Mesendoderm (in vitro differentiated cells): ENCODE measurements around the gene XXYLT1.

Experiments
- DNase-seq: peaks from one replicate; pipeline ENCODE4 v3.0.0; 2013
- H2AK5ac ChIP-seq: 2 replicates; pipeline ENCODE4 v1.6.1; 2013; ENCODE audit warnings: low read length, inconsistent platforms
- H2BK120ac ChIP-seq: 2 replicates; pipeline ENCODE4 v1.6.1; 2013; ENCODE audit warnings: low read depth, mild to moderate bottlenecking, low read length, moderate library complexity, mixed read lengths
- H2BK15ac ChIP-seq: replicated peaks from 2 replicates; pipeline ENCODE4 v1.6.1; 2013; ENCODE audit warnings: low read depth, mild to moderate bottlenecking, moderate library complexity
- H2BK5ac ChIP-seq: 2 replicates; pipeline ENCODE4 v1.6.1; 2013; ENCODE audit warnings: low read length, inconsistent platforms
- H3K18ac ChIP-seq: 2 replicates; pipeline ENCODE4 v1.6.1; 2013; ENCODE audit warnings: mild to moderate bottlenecking, low read length, mixed read lengths
- H3K23ac ChIP-seq: one replicate; pipeline ENCODE4 v1.6.1; 2013; ENCODE audit warnings: low read length
- H3K27ac ChIP-seq: 2 replicates; pipeline ENCODE4 v1.5.1; 2013; ENCODE audit warnings: low read depth, mild to moderate bottlenecking, inconsistent platforms, low read length, moderate library complexity
- H3K27me3 ChIP-seq: 2 replicates; pipeline ENCODE4 v1.6.1; 2013; ENCODE audit warnings: low read length, control low read depth, mild to moderate bottlenecking, inconsistent platforms; ENCODE audit not compliant: insufficient read depth, poor library complexity
- H3K36me3 ChIP-seq: 2 replicates; pipeline ENCODE4 v1.6.1; 2013; ENCODE audit warnings: low read length, inconsistent platforms; ENCODE audit not compliant: control insufficient read depth, insufficient read depth
- H3K4ac ChIP-seq: one replicate; pipeline ENCODE4 v1.6.1; 2013; ENCODE audit warnings: low read depth, mild to moderate bottlenecking, low read length, moderate library complexity
- H3K4me1 ChIP-seq: 2 replicates; pipeline ENCODE4 v1.6.1; 2013; ENCODE audit warnings: low read depth, low read length, inconsistent platforms; ENCODE audit not compliant: control insufficient read depth
- H3K4me2 ChIP-seq: 2 replicates; pipeline ENCODE4 v1.6.1; 2013; ENCODE audit warnings: low read length
- H3K4me3 ChIP-seq: 2 replicates; pipeline ENCODE4 v1.5.1; 2013; ENCODE audit warnings: mild to moderate bottlenecking, low read length
- H3K56ac ChIP-seq: one replicate; pipeline ENCODE4 v1.6.1; 2013; ENCODE audit warnings: low read length
- H3K79me1 ChIP-seq: 2 replicates; pipeline ENCODE4 v1.6.1; 2013; ENCODE audit warnings: low read length, inconsistent platforms
- H3K79me2 ChIP-seq: 2 replicates; pipeline ENCODE4 v1.6.1; 2013; ENCODE audit warnings: mild to moderate bottlenecking, low read length; ENCODE audit not compliant: control insufficient read depth, insufficient read depth
- H3K9ac ChIP-seq: 2 replicates; pipeline ENCODE4 v1.6.1; 2013; ENCODE audit warnings: low read length, inconsistent platforms
- H4K5ac ChIP-seq: one replicate; pipeline ENCODE4 v1.6.1; 2013; ENCODE audit warnings: low read length
- H4K8ac ChIP-seq: one replicate; pipeline ENCODE4 v1.6.1; 2013; ENCODE audit warnings: low read depth, mild to moderate bottlenecking, control low read depth, low read length, moderate library complexity
- WGBS: extraction: QIAGEN DNeasy Blood & Tissue Kit; methylation state at CpG from one replicate; pipeline ENCODE4 v1.1.7; 2013; ENCODE audit warnings: low lambda C conversion rate, missing lambda C conversion rate; ENCODE audit not compliant: insufficient coverage; ENCODE audit errors: extremely low coverage; 5-methylcytosine and 5-hydroxymethylcytosine counted together

The XXYLT1 gene

GRCh38 chr3:195200010-195200822, 70.7 kb downstream of the XXYLT1 start:
- Histone ChIP-seq H2AK5ac (no peak overlapping the region), H3K9ac (no peak overlapping the region), H3K4me1 (peaks cover 9% of the 10 kb centered on the region), H2BK15ac (no peak overlapping the region), H3K56ac (no peak overlapping the region), H4K8ac (no peak overlapping the region), H3K27ac (no peak overlapping the region), H3K79me1 (peaks cover 23% of the 10 kb centered on the region), H3K4ac (no peak overlapping the region), H4K5ac (no peak overlapping the region), H2BK5ac (no peak overlapping the region), H3K4me2 (no peak overlapping the region), H3K79me2 (peaks cover 13% of the 10 kb centered on the region), H3K23ac (no peak overlapping the region), H3K18ac (no peak overlapping the region), H2BK120ac (no peak overlapping the region), H3K4me3 (no peak overlapping the region), H3K36me3 (no peaks in the 10 kb centered on the region), H3K27me3 (no peaks in the 10 kb centered on the region)
- WGBS, result no CpG with 5 or more reads among the region's 14 CpGs
- no peak for DNase-seq

GRCh38 chr3:195198426-195199346, 72.3 kb downstream of the XXYLT1 start:
- Histone ChIP-seq H3K4ac (no peak overlapping the region), H3K27ac (no peak overlapping the region), H3K36me3 (no peaks in the 10 kb centered on the region), H3K18ac (no peak overlapping the region), H3K27me3 (no peaks in the 10 kb centered on the region), H3K4me2 (no peak overlapping the region), H2AK5ac (no peak overlapping the region), H4K8ac (no peak overlapping the region), H3K79me2 (peaks cover 14% of the 10 kb centered on the region), H3K9ac (no peak overlapping the region), H3K56ac (no peak overlapping the region), H3K4me1 (peaks cover 5% of the 10 kb centered on the region), H4K5ac (no peak overlapping the region), H3K4me3 (no peak overlapping the region), H3K79me1 (peaks cover 20% of the 10 kb centered on the region), H2BK15ac (no peak overlapping the region), H2BK5ac (no peak overlapping the region), H3K23ac (no peak overlapping the region), H2BK120ac (no peak overlapping the region)
- no peak for DNase-seq
- WGBS, result no CpG with 5 or more reads among the region's 19 CpGs

- no CpG with 5 or more reads among the region's 11 CpGs for WGBS
- Histone ChIP-seq H3K27ac (no peak overlapping the region), H3K79me2 (peaks cover 12% of the 10 kb centered on the region), H2BK5ac (no peak overlapping the region), H3K23ac (no peak overlapping the region), H3K9ac (no peak overlapping the region), H3K56ac (no peak overlapping the region), H3K4me2 (no peak overlapping the region), H3K4me1 (peaks cover 3% of the 10 kb centered on the region), H3K4me3 (no peak overlapping the region), H3K36me3 (no peaks in the 10 kb centered on the region), H4K8ac (no peak overlapping the region), H3K27me3 (no peaks in the 10 kb centered on the region), H2AK5ac (no peak overlapping the region), H2BK120ac (no peak overlapping the region), H3K18ac (no peak overlapping the region), H4K5ac (no peak overlapping the region), H2BK15ac (no peak overlapping the region), H3K4ac (no peak overlapping the region), H3K79me1 (peaks cover 18% of the 10 kb centered on the region)
- DNase-seq, result no peak
Observed at GRCh38 chr3:195197765-195198425, 73.1 kb downstream of the XXYLT1 start.

- Histone ChIP-seq H4K5ac (no peak overlapping the region), H2BK120ac (no peak overlapping the region), H3K36me3 (no peaks in the 10 kb centered on the region), H2BK5ac (no peak overlapping the region), H3K4me2 (no peak overlapping the region), H3K27ac (no peak overlapping the region), H3K56ac (no peak overlapping the region), H3K9ac (no peak overlapping the region), H3K4ac (no peak overlapping the region), H2AK5ac (no peak overlapping the region), H3K4me1 (peaks cover 3% of the 10 kb centered on the region), H2BK15ac (no peak overlapping the region), H4K8ac (no peak overlapping the region), H3K27me3 (no peaks in the 10 kb centered on the region), H3K18ac (no peak overlapping the region), H3K23ac (no peak overlapping the region), H3K79me1 (peaks cover 16% of the 10 kb centered on the region), H3K4me3 (no peak overlapping the region), H3K79me2 (peaks cover 12% of the 10 kb centered on the region)
- no CpG with 5 or more reads among the region's 5 CpGs for WGBS
- DNase-seq, result no peak
Observed at GRCh38 chr3:195196266-195196665, 74.7 kb downstream of the XXYLT1 start.

- H3K4me3 ChIP-seq, result no peak overlapping the region
- no peak overlapping the region for H3K9ac ChIP-seq
- H2BK5ac ChIP-seq, result no peak overlapping the region
- H4K5ac ChIP-seq, result no peak overlapping the region
- peaks cover 12% of the 10 kb centered on the region for H3K79me2 ChIP-seq
- H3K4ac ChIP-seq, result no peak overlapping the region
- H2BK15ac ChIP-seq, result no peak overlapping the region
- H3K4me2 ChIP-seq, result no peak overlapping the region
- H3K56ac ChIP-seq, result peak overlapping the region; percentile 0
- peaks cover 16% of the 10 kb centered on the region for H3K79me1 ChIP-seq
- H3K27me3 ChIP-seq, result no peaks in the 10 kb centered on the region
- no peak overlapping the region for H3K23ac ChIP-seq
- DNase-seq, result peak; percentile 48
- H4K8ac ChIP-seq, result no peak overlapping the region
- WGBS, result no CpG with 5 or more reads among the region's 17 CpGs
- no peak overlapping the region for H2BK120ac ChIP-seq
- no peak overlapping the region for H3K27ac ChIP-seq
- H3K4me1 ChIP-seq, result peaks cover 3% of the 10 kb centered on the region
- H3K36me3 ChIP-seq, result no peaks in the 10 kb centered on the region
- H2AK5ac ChIP-seq, result no peak overlapping the region
- H3K18ac ChIP-seq, result no peak overlapping the region
Observed at GRCh38 chr3:195195321-195196209, 75.4 kb downstream of the XXYLT1 start.
